ENCODE results near the gene IL9.

The IL9 gene

GRCh38 chr5:135880801-135881200 is 14.8 kb downstream of the IL9 start:
- DNase-seq (ENCODE audit: low read depth), result no peak
- no peak for TF ChIP-seq CTCF (IDR thresholded peaks at IDR 0.05; ENCODE audit: insufficient read depth, low read depth, low read length, missing control alignments)
- no peak overlapping the region for H3K4me3 ChIP-seq (ENCODE audit: low read depth, low read length)

DNA sequence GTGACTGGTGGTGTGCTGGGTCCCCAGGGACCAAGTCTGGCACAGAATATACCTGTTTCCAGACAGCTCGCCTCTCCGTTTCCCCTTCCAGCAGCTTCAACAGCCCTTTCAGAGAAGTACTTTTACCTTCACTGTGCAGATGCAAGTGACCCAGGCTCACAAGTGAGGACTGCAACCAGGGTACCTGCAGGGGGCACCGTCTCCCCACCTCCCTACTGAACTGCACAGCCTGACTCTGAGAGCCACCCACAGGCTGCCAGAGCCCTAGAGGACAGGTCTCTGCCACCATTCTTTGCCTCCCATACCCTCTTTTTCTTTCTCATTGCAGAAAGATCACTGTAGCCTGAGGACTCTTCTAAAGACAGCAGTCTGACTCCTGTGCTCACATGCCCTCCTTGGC is 15.4 kb downstream of the IL9 start:
- TF ChIP-seq CTCF (IDR thresholded peaks at IDR 0.05; ENCODE audit: insufficient read depth, low read depth, low read length, missing control alignments), result peak; percentile 22
- peak; percentile 31 for DNase-seq (ENCODE audit: low read depth)
- no peak overlapping the region for H3K4me3 ChIP-seq (ENCODE audit: low read depth, low read length)

- DNase-seq (ENCODE audit: low read depth), result no peak
- TF ChIP-seq CTCF (IDR thresholded peaks at IDR 0.05; ENCODE audit: insufficient read depth, low read depth, low read length, missing control alignments), result no peak
- H3K4me3 ChIP-seq (ENCODE audit: low read depth, low read length), result no peak overlapping the region
Observed at GRCh38 chr5:135879591-135879990, 16.1 kb downstream of the IL9 start.

DNA sequence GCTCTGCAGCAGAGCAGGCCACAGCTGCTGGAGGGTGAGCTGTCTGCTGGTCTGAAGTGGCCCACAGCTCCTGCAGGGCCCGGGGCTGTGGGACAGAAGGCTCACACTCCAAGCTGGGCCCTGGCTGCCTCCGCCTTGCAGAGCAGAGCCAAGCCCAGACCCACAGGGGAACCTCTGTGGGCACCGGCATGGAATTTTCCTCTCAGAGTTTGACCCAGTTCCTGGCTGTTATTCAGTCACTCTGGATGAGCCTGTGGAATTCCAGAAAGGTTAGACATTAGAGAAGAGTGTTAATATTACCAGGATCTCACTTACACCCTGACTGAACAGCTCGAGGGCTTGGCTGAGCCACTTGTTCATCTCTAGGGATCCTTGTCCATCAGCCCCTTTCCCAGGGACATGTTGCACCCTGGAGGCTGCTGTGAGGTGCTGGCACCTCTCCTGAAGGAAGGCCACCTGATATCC is 17.5 kb downstream of the IL9 start:
- no peak for DNase-seq (ENCODE audit: low read depth)
- no peak overlapping the region for H3K4me3 ChIP-seq (ENCODE audit: low read depth, low read length)
- no peak for TF ChIP-seq CTCF (IDR thresholded peaks at IDR 0.05; ENCODE audit: insufficient read depth, low read depth, low read length, missing control alignments)

GRCh38 chr5:135877570-135878155 is 18.0 kb downstream of the IL9 start:
- no peak for TF ChIP-seq CTCF (IDR thresholded peaks at IDR 0.05; ENCODE audit: insufficient read depth, low read depth, low read length, missing control alignments)
- no peak for DNase-seq (ENCODE audit: low read depth)
- H3K4me3 ChIP-seq (ENCODE audit: low read depth, low read length), result no peak overlapping the region

- no peak for TF ChIP-seq CTCF (IDR thresholded peaks at IDR 0.05; ENCODE audit: insufficient read depth, low read depth, low read length, missing control alignments)
- no peak overlapping the region for H3K4me3 ChIP-seq (ENCODE audit: low read depth, low read length)
- no peak for DNase-seq (ENCODE audit: low read depth)
Observed at GRCh38 chr5:135876146-135876545, 19.5 kb downstream of the IL9 start.

- TF ChIP-seq CTCF (IDR thresholded peaks at IDR 0.05; ENCODE audit: insufficient read depth, low read depth, low read length, missing control alignments), result no peak
- H3K4me3 ChIP-seq (ENCODE audit: low read depth, low read length), result no peak overlapping the region
- no peak for DNase-seq (ENCODE audit: low read depth)
Observed at GRCh38 chr5:135875567-135875966, 20.1 kb downstream of the IL9 start.

Measured in GM12865 (cell line).